OCI-LY1 (cell line): Measurements from ENCODE around the gene TMEM253.

ENCODE experiments used
- H2AFZ ChIP-seq: fragments of 200-600 bp; sonication (generic), shearing (Covaris generic); 2 replicates; pipeline ENCODE4 v1.6.0; 2014; ENCODE audit warnings: antibody characterized with exemption, mild to moderate bottlenecking, low read length
- H3F3A ChIP-seq: fragments of 200-600 bp; sonication (generic), shearing (Covaris generic); 2 replicates; pipeline ENCODE4 v1.6.0; 2014; ENCODE audit warnings: mild to moderate bottlenecking, antibody characterized with exemption, low read length, moderate library complexity; ENCODE audit not compliant: insufficient read depth
- H3K27ac ChIP-seq: fragments of 200-600 bp; sonication (generic); 2 replicates; pipeline ENCODE4 v1.5.1; 2014; ENCODE audit warnings: low read length, mixed run types, mild to moderate bottlenecking, low read depth; ENCODE audit not compliant: poor library complexity, severe bottlenecking
- H3K27me3 ChIP-seq: fragments of 200-600 bp; sonication (generic); 2 replicates; pipeline ENCODE4 v1.6.0; 2014; ENCODE audit warnings: antibody characterized with exemption, mild to moderate bottlenecking, low read length, moderate library complexity; ENCODE audit not compliant: insufficient read depth
- H3K36me3 ChIP-seq: fragments of 200-600 bp; sonication (generic); 2 replicates; pipeline ENCODE4 v1.6.1; 2014; ENCODE audit warnings: mild to moderate bottlenecking, antibody characterized with exemption, low read length, moderate library complexity, mixed read lengths; ENCODE audit not compliant: insufficient read depth
- H3K4me1 ChIP-seq: fragments of 200-600 bp; sonication (generic); 2 replicates; pipeline ENCODE4 v1.5.1; 2014; ENCODE audit warnings: mild to moderate bottlenecking, low read length, moderate library complexity; ENCODE audit not compliant: insufficient read depth, severe bottlenecking
- H3K4me2 ChIP-seq: fragments of 200-600 bp; sonication (generic), shearing (Covaris generic); 2 replicates; pipeline ENCODE4 v1.6.1; 2014; ENCODE audit warnings: low read length
- H3K4me3 ChIP-seq: fragments of 200-600 bp; sonication (generic); 2 replicates; pipeline ENCODE4 v1.5.1; 2014; ENCODE audit warnings: low read length, low read depth, mild to moderate bottlenecking, mixed read lengths; ENCODE audit not compliant: poor library complexity, severe bottlenecking
- H3K79me2 ChIP-seq: fragments of 200-600 bp; shearing (Covaris generic); 2 replicates; pipeline ENCODE4 v1.6.1; 2016; ENCODE audit warnings: mixed run types, low read length, mixed read lengths; ENCODE audit not compliant: insufficient read depth
- H3K9ac ChIP-seq: fragments of 200-600 bp; sonication (generic), shearing (Covaris generic); 2 replicates; pipeline ENCODE4 v1.6.1; 2014; ENCODE audit warnings: mild to moderate bottlenecking, low read length, mixed read lengths
- H3K9me2 ChIP-seq: fragments of 200-600 bp; sonication (generic), shearing (Covaris generic); 2 replicates; pipeline ENCODE4 v1.6.1; 2014; ENCODE audit warnings: low read depth, mild to moderate bottlenecking, low read length, mixed read lengths
- H3K9me3 ChIP-seq: fragments of 200-600 bp; shearing (Covaris generic); 2 replicates; pipeline ENCODE4 v1.6.1; 2014; ENCODE audit warnings: low read length, mixed read lengths
- H4K20me1 ChIP-seq: fragments of 200-600 bp; sonication (generic), shearing (Covaris generic); 2 replicates; pipeline ENCODE4 v1.6.0; 2016; ENCODE audit warnings: mild to moderate bottlenecking, low read length; ENCODE audit not compliant: insufficient read depth
- EZH2 ChIP-seq: fragments of 200-600 bp; sonication (generic), shearing (Covaris generic); IDR thresholded peaks from 2 replicates; pipeline ENCODE4 v1.8.0; 2017; ENCODE audit warnings: borderline replicate concordance, mixed run types, mild to moderate bottlenecking, antibody characterized with exemption, low read length, moderate library complexity, mixed read lengths
- TF ChIP-seq, protein P1 (sequence below): fragments of 200-600 bp; sonication (generic), shearing (Covaris generic); IDR thresholded peaks from 2 replicates; pipeline ENCODE4 v1.5.1; 2017; ENCODE audit warnings: mild to moderate bottlenecking, antibody characterized with exemption, low read length, moderate library complexity, mixed read lengths

Gene TMEM253

DNA sequence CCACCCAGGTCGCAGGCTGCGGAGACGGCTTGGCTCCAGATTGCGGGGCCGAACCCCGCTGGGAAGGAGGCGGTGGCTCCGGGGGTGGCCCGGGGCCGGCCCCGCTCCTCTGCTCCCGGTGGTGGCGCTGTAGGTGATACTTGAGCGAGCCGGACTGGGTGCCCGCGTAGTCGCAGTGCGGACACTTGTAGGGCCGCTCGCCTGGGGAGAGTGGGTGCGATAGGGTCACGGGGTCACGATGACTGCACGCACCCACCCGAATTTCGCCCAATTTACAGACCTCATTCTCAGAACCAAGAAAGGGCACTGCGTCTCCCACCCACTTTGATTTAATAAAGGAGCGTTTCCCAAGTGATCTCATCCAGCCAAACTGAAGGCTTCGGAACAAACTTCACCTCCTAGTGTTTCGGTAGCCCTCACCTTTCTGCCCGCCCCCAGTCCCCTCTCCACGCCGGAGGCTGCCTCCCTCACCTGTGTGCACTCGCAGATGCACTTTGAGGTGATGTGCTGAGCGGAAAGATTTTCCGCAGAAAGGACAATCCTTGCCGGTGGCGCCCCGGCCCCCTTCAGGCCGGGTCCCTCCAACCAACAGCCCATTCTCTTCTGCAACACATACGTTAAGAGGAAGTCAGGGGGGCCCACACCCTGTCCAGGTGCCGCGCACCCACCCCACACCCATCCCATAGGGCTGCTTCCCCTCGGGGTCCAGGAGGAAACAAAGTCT is 9.8 kb upstream of the TMEM253 start:
- Histone ChIP-seq H3K79me2 (no peaks in the 10 kb centered on the region), H3K36me3 (no peaks in the 10 kb centered on the region), H3K9ac (no peak overlapping the region), H3K9me3 (no peaks in the 10 kb centered on the region), H3K4me2 (no peak overlapping the region), H3K27me3 (no peaks in the 10 kb centered on the region), H2AFZ (no peak overlapping the region), H3K9me2 (no peaks in the 10 kb centered on the region), H3K4me1 (peaks cover 4% of the 10 kb centered on the region), H4K20me1 (no peaks in the 10 kb centered on the region), H3K27ac (no peak overlapping the region), H3K4me3 (no peak overlapping the region), H3F3A (no peaks in the 10 kb centered on the region)
- no peak for TF ChIP-seq EZH2
- TF ChIP-seq, protein P1, sequence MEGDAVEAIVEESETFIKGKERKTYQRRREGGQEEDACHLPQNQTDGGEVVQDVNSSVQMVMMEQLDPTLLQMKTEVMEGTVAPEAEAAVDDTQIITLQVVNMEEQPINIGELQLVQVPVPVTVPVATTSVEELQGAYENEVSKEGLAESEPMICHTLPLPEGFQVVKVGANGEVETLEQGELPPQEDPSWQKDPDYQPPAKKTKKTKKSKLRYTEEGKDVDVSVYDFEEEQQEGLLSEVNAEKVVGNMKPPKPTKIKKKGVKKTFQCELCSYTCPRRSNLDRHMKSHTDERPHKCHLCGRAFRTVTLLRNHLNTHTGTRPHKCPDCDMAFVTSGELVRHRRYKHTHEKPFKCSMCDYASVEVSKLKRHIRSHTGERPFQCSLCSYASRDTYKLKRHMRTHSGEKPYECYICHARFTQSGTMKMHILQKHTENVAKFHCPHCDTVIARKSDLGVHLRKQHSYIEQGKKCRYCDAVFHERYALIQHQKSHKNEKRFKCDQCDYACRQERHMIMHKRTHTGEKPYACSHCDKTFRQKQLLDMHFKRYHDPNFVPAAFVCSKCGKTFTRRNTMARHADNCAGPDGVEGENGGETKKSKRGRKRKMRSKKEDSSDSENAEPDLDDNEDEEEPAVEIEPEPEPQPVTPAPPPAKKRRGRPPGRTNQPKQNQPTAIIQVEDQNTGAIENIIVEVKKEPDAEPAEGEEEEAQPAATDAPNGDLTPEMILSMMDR = no peak

DNA sequence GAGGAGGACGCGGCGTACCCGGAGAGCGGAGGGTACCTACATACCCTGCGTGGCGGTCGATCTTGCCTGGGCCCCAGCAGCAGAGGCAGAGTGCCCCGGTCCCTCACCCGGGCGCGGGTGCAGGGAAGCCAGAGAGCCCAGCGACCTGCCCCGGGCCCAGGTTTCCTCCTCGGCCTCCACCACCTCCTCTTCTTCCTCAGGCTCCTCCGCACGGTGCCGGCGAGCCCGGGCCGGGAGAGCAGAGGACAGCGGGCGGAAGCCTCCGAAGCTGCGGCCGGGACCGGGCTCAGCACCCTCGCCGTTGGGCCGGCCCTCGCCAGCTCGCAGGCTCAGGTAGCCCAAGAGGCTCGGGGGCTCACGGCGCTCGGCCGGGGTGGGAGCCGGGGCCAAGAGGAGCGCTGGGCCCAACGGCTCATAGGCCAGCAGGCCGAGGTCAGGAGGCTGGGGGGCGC is 9.0 kb upstream of the TMEM253 start:
- Histone ChIP-seq H3K4me2 (no peak overlapping the region), H2AFZ (no peak overlapping the region), H3K36me3 (no peaks in the 10 kb centered on the region), H4K20me1 (no peaks in the 10 kb centered on the region), H3K4me3 (no peak overlapping the region), H3K9ac (no peak overlapping the region), H3K9me2 (no peaks in the 10 kb centered on the region), H3K4me1 (peaks cover 4% of the 10 kb centered on the region), H3K27ac (no peak overlapping the region), H3K9me3 (no peaks in the 10 kb centered on the region), H3F3A (no peaks in the 10 kb centered on the region), H3K27me3 (no peaks in the 10 kb centered on the region), H3K79me2 (no peaks in the 10 kb centered on the region)
- TF ChIP-seq EZH2 = no peak
- TF ChIP-seq, protein P1 = no peak

DNA sequence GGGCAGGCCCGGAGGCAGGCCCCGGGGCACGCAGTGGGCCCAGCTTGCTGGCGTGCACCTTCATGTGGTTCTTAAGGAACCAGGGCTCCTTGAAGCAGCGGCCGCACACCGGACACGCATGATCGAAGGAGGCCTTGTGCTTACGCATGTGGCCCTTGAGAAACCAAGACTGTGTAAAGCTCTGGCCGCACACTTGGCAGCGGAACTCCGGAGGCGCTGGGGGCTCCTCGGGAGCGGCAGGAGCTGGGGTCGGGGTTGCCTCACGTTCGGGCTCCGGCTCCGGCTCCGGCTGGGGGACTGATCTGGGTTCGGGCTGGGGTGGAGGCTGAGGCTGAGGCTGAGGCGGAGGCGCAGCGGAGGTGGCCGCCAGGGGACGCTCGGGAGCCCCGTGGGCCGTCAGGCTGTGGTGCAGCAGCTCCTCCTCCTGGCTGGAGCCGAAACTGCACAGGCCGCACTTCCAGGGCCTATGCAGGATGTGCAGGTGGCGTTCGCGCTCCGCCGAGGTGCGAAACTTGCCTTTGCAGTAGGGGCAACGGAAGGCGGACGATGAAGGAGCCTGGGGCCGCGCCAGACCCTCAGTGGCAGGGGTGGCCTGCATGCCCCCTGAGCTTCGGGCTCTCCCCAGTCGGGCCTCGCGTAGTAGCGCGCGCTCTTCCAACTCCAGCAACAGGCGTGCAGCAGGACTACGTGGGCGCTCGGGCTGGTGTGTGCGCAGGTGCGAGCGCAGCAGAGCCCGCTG is 8.4 kb upstream of the TMEM253 start:
- Histone ChIP-seq H4K20me1 (no peaks in the 10 kb centered on the region), H3K27ac (no peak overlapping the region), H3K4me2 (peak overlapping the region; percentile 38; the same call in 1 of the 2 replicates), H3K9me3 (no peaks in the 10 kb centered on the region), H3K27me3 (no peaks in the 10 kb centered on the region), H3K9me2 (no peaks in the 10 kb centered on the region), H2AFZ (no peak overlapping the region), H3K4me3 (no peak overlapping the region), H3K4me1 (peaks cover 4% of the 10 kb centered on the region), H3F3A (no peaks in the 10 kb centered on the region), H3K36me3 (no peaks in the 10 kb centered on the region), H3K9ac (no peak overlapping the region), H3K79me2 (no peaks in the 10 kb centered on the region)
- TF ChIP-seq, protein P1 = peak; percentile 100
- TF ChIP-seq EZH2 = no peak
